HG03571 (cell line): ENCODE data around the gene GMPS.
A peak's percentile ranks its signal among the peaks of the same experiment; 100 is the strongest.
"Not testable (repeated sequence)": the region's sequence is repeated elsewhere in the genome, so short reads cannot be mapped to it uniquely, and the experiment has no call there.

Source experiments
- ATAC-seq: cut with Tn5 transposase; IDR thresholded peaks from one replicate; pipeline ENCODE4 v1.9.1; 2021; ENCODE audit not compliant: unreplicated experiment

GMPS gene

GRCh38 chr3:155938409-155938808 is 68.0 kb downstream of the GMPS start:
- ATAC-seq = no peak

- no peak for ATAC-seq
These were observed 70.9 kb downstream of the GMPS start for GRCh38 chr3:155941354-155941753.

GRCh38 chr3:155944081-155944480 is 73.6 kb downstream of the GMPS start:
- no peak for ATAC-seq

- ATAC-seq = no peak
These were observed 75.7 kb downstream of the GMPS start for GRCh38 chr3:155946178-155946577.

- no peak for ATAC-seq
These were observed 78.0 kb downstream of the GMPS start for GRCh38 chr3:155948476-155948875.

GRCh38 chr3:155949453-155950217 is 79.2 kb downstream of the GMPS start:
- ATAC-seq = no peak

GRCh38 chr3:155956508-155957411 is 86.3 kb downstream of the GMPS start:
- no peak for ATAC-seq

GRCh38 chr3:155957412-155957880 is 87.0 kb downstream of the GMPS start:
- ATAC-seq = no peak

GRCh38 chr3:155958676-155959075 is 88.2 kb downstream of the GMPS start:
- no peak for ATAC-seq

- no peak for ATAC-seq
These were observed 89.6 kb downstream of the GMPS start for GRCh38 chr3:155960060-155960459.

GRCh38 chr3:155961044-155961443 is 90.6 kb downstream of the GMPS start:
- ATAC-seq = not testable (repeated sequence)

GRCh38 chr3:155963570-155963969 is 93.1 kb downstream of the GMPS start:
- no peak for ATAC-seq

GRCh38 chr3:155970398-155970797 is 99.9 kb downstream of the GMPS start:
- ATAC-seq = no peak

GRCh38 chr3:155972885-155973584 is 102.6 kb downstream of the GMPS start:
- peak; percentile 77 for ATAC-seq

GRCh38 chr3:155978324-155978723 is 107.9 kb downstream of the GMPS start:
- ATAC-seq = no peak

- ATAC-seq = no peak
These were observed 109.3 kb downstream of the GMPS start for GRCh38 chr3:155979746-155980145.

- ATAC-seq = no peak
These were observed 111.2 kb downstream of the GMPS start for GRCh38 chr3:155981669-155982068.

GRCh38 chr3:155983834-155984474 is 113.5 kb downstream of the GMPS start:
- no peak for ATAC-seq

GRCh38 chr3:155984791-155985417 is 114.5 kb downstream of the GMPS start:
- no peak for ATAC-seq

- ATAC-seq = no peak
These were observed 119.1 kb downstream of the GMPS start for GRCh38 chr3:155989536-155989935.
